Stomach (tissue), 9 donors: Measurements from ENCODE around the gene DYNC2I2. TPM values are rescaled to one million over a fixed set of nuclear protein-coding genes. Genes with fewer than 3 reads are reported as not detected.

Source experiments
- DNase-seq, 2 donors: peaks; one replicate each; pipeline versions ENCODE4 v3.0.0 to v3.0.0-alpha.2; 2013 to 2019
- H3K27ac ChIP-seq, 5 donors: fragments of 200-600 bp in 4 of 5; sonication (generic) in 4 of 5; one replicate each; pipeline ENCODE4 v1.5.1; 2013 to 2019; ENCODE audit warnings: mild to moderate bottlenecking in 1 of 5, moderate library complexity in 1 of 5
- H3K27me3 ChIP-seq, 3 donors: fragments of 200-600 bp; sonication (generic); one replicate each; pipeline ENCODE4 v1.5.1; 2017 to 2019; ENCODE audit warnings: mixed run types in 1 of 3
- H3K36me3 ChIP-seq, 4 donors: fragments of 200-600 bp; sonication (generic); 1 replicate in 3 of 4; 2 replicates in 1 of 4; pipeline ENCODE4 v1.5.1; 2016 to 2019
- H3K4me1 ChIP-seq, 4 donors: fragments of 200-600 bp; sonication (generic); one replicate each; pipeline ENCODE4 v1.5.1; 2016 to 2019
- H3K4me3 ChIP-seq, 4 donors: fragments of 200-600 bp; sonication (generic) in 3 of 4; one replicate each; pipeline ENCODE4 v1.5.1; 2016 to 2019; ENCODE audit warnings: mild to moderate bottlenecking in 1 of 4
- H3K9me3 ChIP-seq, 4 donors: fragments of 200-600 bp; sonication (generic); one replicate each; pipeline ENCODE4 v1.5.1; 2016 to 2019
- EP300 ChIP-seq: sonication (generic); formaldehyde crosslinking; IDR thresholded peaks from one replicate; pipeline ENCODE4 v1.6.1; 2017; ENCODE audit warnings: antibody characterized with exemption
- POLR2A ChIP-seq, 4 donors: fragments of 450-650 bp; IDR thresholded peaks; one replicate each; pipeline ENCODE4 v1.6.1; 2016; ENCODE audit warnings: antibody characterized with exemption in 4 of 4, control low read depth in 2 of 4, mild to moderate bottlenecking in 1 of 4, moderate library complexity in 1 of 4
- POLR2AphosphoS5 ChIP-seq, 3 donors: sonication (generic); formaldehyde crosslinking; IDR thresholded peaks; one replicate each; pipeline ENCODE4 v1.6.1; 2016; ENCODE audit warnings: antibody characterized with exemption in 3 of 3
- WGBS, 5 donors: extraction: QIAGEN DNeasy Blood & Tissue Kit in 3 of 5; methylation state at CpG; one replicate each; pipeline versions ENCODE4 v1.1.5 to v1.1.7; 2013 to 2018; 5-methylcytosine and 5-hydroxymethylcytosine counted together
- intact Hi-C: fragments of 100-400 bp; cut with DNase I; formaldehyde crosslinking; loops from one replicate; pipeline ENCODE4 v1.15.1; 2023; ENCODE audit warnings: low total_unique reads
- polyA plus RNA-seq, 3 donors: library from polyadenylated mRNA; stranded (reverse); fragments of 200-250 nt; gene quantifications; one replicate each; pipeline ENCODE4 v1.2.3, GENCODE V29; 2013
- total RNA-seq, 5 donors: library from RNA; depleted of rRNA; stranded (reverse); fragments of >200 nt; gene quantifications; one replicate each; pipeline versions ENCODE4 v1.1.0 to v1.2.3, GENCODE V29; 2014 to 2016
- TF ChIP-seq, protein P1 (sequence below), 7 experiments: fragments of 450-650 bp in 4 of 7; fragments of 200-600 bp in 3 of 7; sonication (generic) in 3 of 7; IDR thresholded peaks; one replicate each; pipeline ENCODE4 v1.5.1; 2016 to 2019; ENCODE audit warnings: antibody characterized with exemption in 7 of 7, control low read depth in 2 of 7, mild to moderate bottlenecking in 1 of 7
- donor health status: healthy with polysubstance abuse.
- donor health status: Bipolar disorder and iron deficiency.
- donor health status: healthy.

DYNC2I2 gene
- total and polyA plus RNA-seq, 8 donors: 2.9 to 125 (median 53.3) TPM

DNA sequence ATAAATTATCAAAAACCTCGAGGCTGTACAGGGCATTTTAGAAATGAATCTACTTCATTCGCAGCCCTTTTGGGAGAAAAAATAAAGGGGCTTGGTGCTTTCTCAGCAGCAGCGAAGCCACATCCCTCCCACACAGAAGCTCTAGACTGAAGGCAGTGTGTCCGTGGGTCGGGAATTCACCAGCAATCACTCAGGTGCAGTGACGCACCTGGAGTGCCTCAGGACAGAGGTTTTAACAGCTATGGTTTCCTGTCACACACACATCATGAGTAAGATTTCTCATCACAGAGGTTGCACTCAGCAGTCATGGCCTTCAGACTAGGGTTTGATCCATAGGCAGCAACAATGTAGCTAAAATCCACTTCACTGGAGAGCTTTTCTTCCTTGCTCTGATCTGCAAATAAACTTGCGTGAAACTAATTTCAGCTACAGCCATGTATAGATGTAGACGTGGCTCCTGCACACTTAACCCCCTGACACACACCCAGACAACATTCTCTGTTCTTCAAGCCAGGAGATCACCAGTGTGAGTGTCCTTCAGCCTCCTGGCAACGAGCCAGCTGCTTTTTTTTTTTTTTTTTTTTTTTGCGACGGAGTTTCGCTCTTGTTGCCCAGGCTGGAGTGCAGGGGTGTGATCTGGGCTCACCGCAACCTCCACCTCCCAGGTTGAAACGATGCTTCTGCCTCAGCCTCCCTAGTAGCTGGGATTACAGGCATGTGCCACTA, 34.8 kb downstream of the DYNC2I2 start:
- Histone ChIP-seq H3K9me3 (no peaks in the 10 kb centered on the region), H3K4me3 (no peak overlapping the region), H3K4me1 (no peaks in the 10 kb centered on the region), H3K27ac (no peak overlapping the region), H3K36me3 (peaks cover 98 to 100% (median 100%) of the 10 kb centered on the region in 4 donors), H3K27me3 (no peaks in the 10 kb centered on the region)
- TF ChIP-seq, protein P1, sequence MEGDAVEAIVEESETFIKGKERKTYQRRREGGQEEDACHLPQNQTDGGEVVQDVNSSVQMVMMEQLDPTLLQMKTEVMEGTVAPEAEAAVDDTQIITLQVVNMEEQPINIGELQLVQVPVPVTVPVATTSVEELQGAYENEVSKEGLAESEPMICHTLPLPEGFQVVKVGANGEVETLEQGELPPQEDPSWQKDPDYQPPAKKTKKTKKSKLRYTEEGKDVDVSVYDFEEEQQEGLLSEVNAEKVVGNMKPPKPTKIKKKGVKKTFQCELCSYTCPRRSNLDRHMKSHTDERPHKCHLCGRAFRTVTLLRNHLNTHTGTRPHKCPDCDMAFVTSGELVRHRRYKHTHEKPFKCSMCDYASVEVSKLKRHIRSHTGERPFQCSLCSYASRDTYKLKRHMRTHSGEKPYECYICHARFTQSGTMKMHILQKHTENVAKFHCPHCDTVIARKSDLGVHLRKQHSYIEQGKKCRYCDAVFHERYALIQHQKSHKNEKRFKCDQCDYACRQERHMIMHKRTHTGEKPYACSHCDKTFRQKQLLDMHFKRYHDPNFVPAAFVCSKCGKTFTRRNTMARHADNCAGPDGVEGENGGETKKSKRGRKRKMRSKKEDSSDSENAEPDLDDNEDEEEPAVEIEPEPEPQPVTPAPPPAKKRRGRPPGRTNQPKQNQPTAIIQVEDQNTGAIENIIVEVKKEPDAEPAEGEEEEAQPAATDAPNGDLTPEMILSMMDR (IDR thresholded peaks at IDR 0.05): no peak
- no peak for TF ChIP-seq POLR2AphosphoS5 (IDR thresholded peaks at IDR 0.05)
- TF ChIP-seq EP300: no peak
- no peak for TF ChIP-seq POLR2A (IDR thresholded peaks at IDR 0.05)
- DNase-seq: no peak
- WGBS, 5 donors: 71 to 81% (median 77%) methylated on average over 14 of the region's 14 CpGs
- intact Hi-C loops: no loop called here

DNA sequence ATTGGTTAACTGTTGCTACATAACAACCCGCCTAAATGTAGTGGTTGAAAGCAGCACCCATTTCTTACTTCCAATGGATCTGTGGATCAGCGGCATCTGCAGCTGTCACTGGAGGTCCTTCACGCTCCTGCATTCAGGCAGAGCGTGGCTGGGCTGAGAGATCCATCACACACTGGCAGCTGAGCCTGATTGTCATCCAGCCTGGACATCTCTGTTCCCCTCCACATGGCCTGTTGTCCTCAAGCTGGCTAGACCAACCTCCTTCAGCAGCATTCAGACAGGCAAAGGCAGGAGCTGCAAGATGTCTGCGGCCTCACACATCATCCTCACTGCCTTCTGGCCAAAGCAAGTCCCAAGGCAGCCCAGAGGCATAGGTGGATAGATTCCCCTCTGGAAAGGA, 36.9 kb downstream of the DYNC2I2 start:
- intact Hi-C loops: loop anchor here (10.0 kb wide), 1 partner anchor 345 kb away; no protein-coding TSS in a partner anchor
- Histone ChIP-seq H3K27me3 (no peaks in the 10 kb centered on the region), H3K9me3 (no peaks in the 10 kb centered on the region), H3K4me3 (no peak overlapping the region), H3K27ac (no peak overlapping the region), H3K36me3 (peaks cover 98 to 100% (median 100%) of the 10 kb centered on the region in 4 donors), H3K4me1 (no peaks in the 10 kb centered on the region)
- WGBS, 5 donors: 94 to 97% (median 96%) methylated on average over 5 of the region's 5 CpGs
- no peak for DNase-seq
- TF ChIP-seq, protein P1 (IDR thresholded peaks at IDR 0.05): no peak
- TF ChIP-seq POLR2A (IDR thresholded peaks at IDR 0.05) (no peak), EP300 (no peak), POLR2AphosphoS5 (IDR thresholded peaks at IDR 0.05) (no peak)

DNA sequence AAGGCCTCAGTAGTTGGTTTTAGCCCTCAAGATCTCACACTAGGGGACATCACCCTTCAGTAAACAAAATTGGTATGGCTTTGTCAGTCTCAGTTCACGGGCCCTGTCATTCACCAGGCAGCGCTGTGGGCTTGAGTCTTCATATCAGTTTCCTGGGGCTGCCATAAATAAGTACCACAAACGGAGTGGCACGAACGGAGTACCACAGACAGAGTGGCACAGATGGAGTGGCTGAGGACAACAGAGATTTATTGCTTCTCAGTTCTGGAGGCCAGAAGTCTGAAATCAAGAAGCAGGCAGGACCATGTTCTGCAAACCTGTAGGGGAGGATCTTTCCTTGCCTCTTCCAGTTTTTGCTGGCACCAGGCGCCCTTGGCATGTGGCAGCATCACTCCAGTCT, 37.5 kb downstream of the DYNC2I2 start:
- intact Hi-C loops: loop anchor here (10.0 kb wide), 1 partner anchor 346 kb away; no protein-coding TSS in a partner anchor
- no peak for DNase-seq
- Histone ChIP-seq H3K27me3 (no peaks in the 10 kb centered on the region), H3K4me1 (no peaks in the 10 kb centered on the region), H3K36me3 (peaks cover 98 to 100% (median 100%) of the 10 kb centered on the region in 4 donors), H3K9me3 (no peaks in the 10 kb centered on the region), H3K27ac (no peak overlapping the region), H3K4me3 (no peak overlapping the region)
- TF ChIP-seq, protein P1 (IDR thresholded peaks at IDR 0.05): no peak
- TF ChIP-seq POLR2AphosphoS5 (IDR thresholded peaks at IDR 0.05) (no peak), EP300 (no peak), POLR2A (IDR thresholded peaks at IDR 0.05) (no peak)
- 91 to 97% (median 94%) methylated on average over 6 of the region's 6 CpGs for WGBS, 5 donors

DNA sequence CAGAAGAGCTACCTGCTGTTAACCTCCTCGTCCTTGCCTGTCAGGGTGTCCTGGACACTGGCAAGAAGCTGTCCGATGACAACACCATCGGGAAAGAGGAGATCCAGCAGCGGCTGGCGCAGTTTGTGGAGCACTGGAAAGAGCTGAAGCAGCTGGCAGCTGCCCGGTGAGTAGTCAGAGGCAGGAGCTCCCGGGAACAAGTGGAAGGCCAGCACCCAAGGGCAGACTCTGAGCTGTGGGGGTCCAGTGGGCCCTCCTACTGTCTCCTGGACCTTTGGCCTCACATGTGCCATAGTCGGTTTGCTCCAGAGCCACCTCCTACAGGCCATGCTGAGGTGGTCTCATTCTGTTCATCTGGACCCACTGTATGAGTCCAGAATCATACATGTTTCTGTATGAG, 38.7 kb downstream of the DYNC2I2 start:
- intact Hi-C loops: loop anchor here (10.0 kb wide), 1 partner anchor 347 kb away; no protein-coding TSS in a partner anchor
- H3K27me3 ChIP-seq: no peaks in the 10 kb centered on the region
- no peak for DNase-seq
- no peak overlapping the region for H3K27ac ChIP-seq
- WGBS, 5 donors: 88 to 96% (median 95%) methylated on average over 5 to 8 of the region's 8 CpGs
- H3K4me3 ChIP-seq: no peak overlapping the region
- no peaks in the 10 kb centered on the region for H3K4me1 ChIP-seq
- peaks cover 100% of the 10 kb centered on the region in 4 donors for H3K36me3 ChIP-seq
- H3K9me3 ChIP-seq: no peaks in the 10 kb centered on the region
- TF ChIP-seq POLR2A (IDR thresholded peaks at IDR 0.05): no peak
- no peak for TF ChIP-seq POLR2AphosphoS5 (IDR thresholded peaks at IDR 0.05)
- TF ChIP-seq, protein P1 (IDR thresholded peaks at IDR 0.05): no peak
- TF ChIP-seq EP300: no peak
